Measurements from ENCODE around the gene SST.
A peak's percentile ranks its signal among the peaks of the same experiment; 100 is the strongest.
"Not testable (repeated sequence)": the region's sequence is repeated elsewhere in the genome, so short reads cannot be mapped to it uniquely, and the experiment has no call there.

The SST gene

GRCh38 chr3:187686621-187687273 lies 16.6 kb upstream of the SST start:
- in situ Hi-C loops (cut with MboI; ENCODE audit: low pct_unique_long_range_greater_than_20kb, low sequenced_read_pairs, unreplicated experiment): no loop called here
- TF ChIP-seq CTCF (IDR thresholded peaks at IDR 0.05; ENCODE audit: extremely low read depth, insufficient read depth, missing control alignments): no peak
- DNase-seq (ENCODE audit: low spot score): no peak

- DNase-seq (ENCODE audit: low spot score): no peak
- TF ChIP-seq CTCF (IDR thresholded peaks at IDR 0.05; ENCODE audit: extremely low read depth, insufficient read depth, missing control alignments): no peak
- in situ Hi-C loops (cut with MboI; ENCODE audit: low pct_unique_long_range_greater_than_20kb, low sequenced_read_pairs, unreplicated experiment): no loop called here
Observed at GRCh38 chr3:187685948-187686347, 15.8 kb upstream of the SST start.

GRCh38 chr3:187684880-187685279 lies 14.7 kb upstream of the SST start:
- in situ Hi-C loops (cut with MboI; ENCODE audit: low pct_unique_long_range_greater_than_20kb, low sequenced_read_pairs, unreplicated experiment): loop anchor here (5.0 kb wide), 1 partner anchor 368 kb away; no protein-coding TSS in a partner anchor
- TF ChIP-seq CTCF (IDR thresholded peaks at IDR 0.05; ENCODE audit: extremely low read depth, insufficient read depth, missing control alignments): no peak
- no peak for DNase-seq (ENCODE audit: low spot score)

GRCh38 chr3:187684444-187684843 lies 14.2 kb upstream of the SST start:
- DNase-seq (ENCODE audit: low spot score): no peak
- in situ Hi-C loops (cut with MboI; ENCODE audit: low pct_unique_long_range_greater_than_20kb, low sequenced_read_pairs, unreplicated experiment): loop anchor here (5.0 kb wide), 1 partner anchor 367 kb away; no protein-coding TSS in a partner anchor

GRCh38 chr3:187681756-187682155 lies 11.6 kb upstream of the SST start:
- DNase-seq (ENCODE audit: low spot score): not testable (repeated sequence)
- in situ Hi-C loops (cut with MboI; ENCODE audit: low pct_unique_long_range_greater_than_20kb, low sequenced_read_pairs, unreplicated experiment): loop anchor here (5.0 kb wide), 1 partner anchor 364 kb away; no protein-coding TSS in a partner anchor

More at GRCh38 chr3:187684444-187684843, 14.2 kb upstream of the SST start:
- TF ChIP-seq CTCF (IDR thresholded peaks at IDR 0.05; ENCODE audit: extremely low read depth, insufficient read depth, missing control alignments): no peak

- in situ Hi-C loops (cut with MboI; ENCODE audit: low pct_unique_long_range_greater_than_20kb, low sequenced_read_pairs, unreplicated experiment): loop anchor here (5.0 kb wide), 1 partner anchor 363 kb away; no protein-coding TSS in a partner anchor
Observed at GRCh38 chr3:187679638-187680396, 9.6 kb upstream of the SST start.

More at GRCh38 chr3:187679638-187680396, 9.6 kb upstream of the SST start:
- DNase-seq (ENCODE audit: low spot score): peak; percentile 72
- peak; percentile 93 for TF ChIP-seq CTCF (IDR thresholded peaks at IDR 0.05; ENCODE audit: extremely low read depth, insufficient read depth, missing control alignments)
